GM19397 (cell line): ENCODE results near the gene PYHIN1.
A peak's percentile ranks its signal among the peaks of the same experiment; 100 is the strongest.

ENCODE experiments used
- ATAC-seq: cut with Tn5 transposase; IDR thresholded peaks from one replicate; pipeline ENCODE4 v1.9.1; 2021; ENCODE audit warnings: mild to moderate bottlenecking, moderate library complexity; ENCODE audit not compliant: unreplicated experiment

PYHIN1 gene

GRCh38 chr1:158931055-158931737, at the start of gene PYHIN1:
PYHIN1 (plus strand) TSS chr1:158931552; CDS start chr1:158936911, 5,359 bp downstream.
- ATAC-seq = no peak

GRCh38 chr1:158893654-158894053, 37.7 kb upstream of the PYHIN1 start:
- no peak for ATAC-seq

- no peak for ATAC-seq
Measured at GRCh38 chr1:158898722-158899121, 32.6 kb upstream of the PYHIN1 start.

GRCh38 chr1:158901623-158902022, 29.7 kb upstream of the PYHIN1 start:
- ATAC-seq = no peak

- no peak for ATAC-seq
Measured at GRCh38 chr1:158916085-158916484, 15.3 kb upstream of the PYHIN1 start.

GRCh38 chr1:158924677-158925076, 6.7 kb upstream of the PYHIN1 start:
- ATAC-seq = no peak

GRCh38 chr1:158930504-158930903, 848 bp upstream of the PYHIN1 start:
- no peak for ATAC-seq

- no peak for ATAC-seq
Measured at GRCh38 chr1:158932171-158932570, 819 bp downstream of the PYHIN1 start.

- no peak for ATAC-seq
Measured at GRCh38 chr1:158933621-158934020, 2.3 kb downstream of the PYHIN1 start.

- no peak for ATAC-seq
Measured at GRCh38 chr1:158939180-158939579, 7.8 kb downstream of the PYHIN1 start.

GRCh38 chr1:158941317-158941716, 10.0 kb downstream of the PYHIN1 start:
- ATAC-seq = no peak

GRCh38 chr1:158942490-158942889, 11.1 kb downstream of the PYHIN1 start:
- no peak for ATAC-seq

GRCh38 chr1:158943059-158943458, 11.7 kb downstream of the PYHIN1 start:
- no peak for ATAC-seq

GRCh38 chr1:158945061-158945460, 13.7 kb downstream of the PYHIN1 start:
- ATAC-seq = no peak

GRCh38 chr1:158946785-158947184, 15.4 kb downstream of the PYHIN1 start:
- ATAC-seq = no peak

GRCh38 chr1:158951956-158952355, 20.6 kb downstream of the PYHIN1 start:
- ATAC-seq = peak; percentile 57

GRCh38 chr1:158952416-158952815, 21.1 kb downstream of the PYHIN1 start:
- ATAC-seq = peak; percentile 68

- no peak for ATAC-seq
Measured at GRCh38 chr1:158961178-158961577, 29.8 kb downstream of the PYHIN1 start.

GRCh38 chr1:158962983-158963382, 31.6 kb downstream of the PYHIN1 start:
- no peak for ATAC-seq

GRCh38 chr1:158969166-158969565, 37.8 kb downstream of the PYHIN1 start:
- ATAC-seq = no peak

- ATAC-seq = no peak
Measured at GRCh38 chr1:158969855-158970254, 38.5 kb downstream of the PYHIN1 start.

GRCh38 chr1:158972841-158973240, 41.5 kb downstream of the PYHIN1 start:
- no peak for ATAC-seq

GRCh38 chr1:158976219-158976618, 44.9 kb downstream of the PYHIN1 start:
- no peak for ATAC-seq
